GM20000 (cell line): ENCODE results near the gene MAB21L3.

Source experiments
- DNase-seq: peaks from one replicate; pipeline ENCODE4 v3.0.0; 2012; ENCODE audit warnings: low spot score
- TF ChIP-seq, protein P1 (sequence below): IDR thresholded peaks from 2 replicates; pipeline ENCODE4 v1.5.1; 2012; ENCODE audit warnings: mild to moderate bottlenecking, control low read depth; ENCODE audit errors: extremely low read depth, missing control alignments

Gene MAB21L3

GRCh38 chr1:116076831-116077230 is 34.4 kb upstream of the MAB21L3 start:
- no peak for DNase-seq
- TF ChIP-seq, protein P1, sequence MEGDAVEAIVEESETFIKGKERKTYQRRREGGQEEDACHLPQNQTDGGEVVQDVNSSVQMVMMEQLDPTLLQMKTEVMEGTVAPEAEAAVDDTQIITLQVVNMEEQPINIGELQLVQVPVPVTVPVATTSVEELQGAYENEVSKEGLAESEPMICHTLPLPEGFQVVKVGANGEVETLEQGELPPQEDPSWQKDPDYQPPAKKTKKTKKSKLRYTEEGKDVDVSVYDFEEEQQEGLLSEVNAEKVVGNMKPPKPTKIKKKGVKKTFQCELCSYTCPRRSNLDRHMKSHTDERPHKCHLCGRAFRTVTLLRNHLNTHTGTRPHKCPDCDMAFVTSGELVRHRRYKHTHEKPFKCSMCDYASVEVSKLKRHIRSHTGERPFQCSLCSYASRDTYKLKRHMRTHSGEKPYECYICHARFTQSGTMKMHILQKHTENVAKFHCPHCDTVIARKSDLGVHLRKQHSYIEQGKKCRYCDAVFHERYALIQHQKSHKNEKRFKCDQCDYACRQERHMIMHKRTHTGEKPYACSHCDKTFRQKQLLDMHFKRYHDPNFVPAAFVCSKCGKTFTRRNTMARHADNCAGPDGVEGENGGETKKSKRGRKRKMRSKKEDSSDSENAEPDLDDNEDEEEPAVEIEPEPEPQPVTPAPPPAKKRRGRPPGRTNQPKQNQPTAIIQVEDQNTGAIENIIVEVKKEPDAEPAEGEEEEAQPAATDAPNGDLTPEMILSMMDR, result no peak

- TF ChIP-seq, protein P1, result no peak
- no peak for DNase-seq
Measured at GRCh38 chr1:116078699-116079223, 32.4 kb upstream of the MAB21L3 start.

DNA sequence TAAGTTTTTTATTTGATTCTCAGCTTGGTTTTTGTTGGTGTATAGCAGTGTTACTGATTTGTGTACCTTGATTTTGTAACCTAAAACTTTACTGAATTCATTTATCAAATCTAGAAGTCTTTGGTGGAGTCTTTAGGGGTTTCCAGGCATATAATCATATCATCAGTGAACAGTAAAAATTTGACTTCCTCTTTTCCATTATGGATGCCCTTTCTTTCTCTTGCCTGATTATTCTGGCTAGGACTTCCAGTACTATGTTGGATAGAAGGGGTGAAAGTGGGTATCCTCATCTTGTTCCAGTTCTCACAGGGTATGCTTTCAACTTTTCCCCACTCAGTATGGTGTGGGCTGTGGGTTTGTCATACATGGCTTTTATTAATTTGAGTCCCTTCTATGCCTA is 23.6 kb upstream of the MAB21L3 start:
- TF ChIP-seq, protein P1, result no peak
- DNase-seq, result no peak

DNA sequence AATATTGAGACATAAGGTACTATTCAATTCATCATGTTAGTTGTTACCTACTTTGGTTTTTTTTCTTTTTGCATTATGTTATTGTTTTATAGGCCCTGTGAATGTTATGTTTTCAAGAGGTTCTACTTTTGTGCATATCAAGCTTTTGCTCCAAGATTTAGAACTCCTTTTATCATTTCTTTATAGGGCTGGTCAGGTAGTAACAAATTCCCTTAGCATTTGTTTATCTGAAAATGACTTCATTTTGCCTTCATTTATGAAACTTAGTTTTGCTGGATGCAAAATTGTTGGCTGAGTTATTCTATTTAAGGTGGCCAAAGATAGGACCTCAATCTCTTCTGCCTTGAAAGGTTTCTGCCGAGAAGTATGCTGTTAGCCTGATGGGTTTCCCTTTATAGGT is 21.3 kb upstream of the MAB21L3 start:
- TF ChIP-seq, protein P1, result no peak
- DNase-seq, result no peak

DNA sequence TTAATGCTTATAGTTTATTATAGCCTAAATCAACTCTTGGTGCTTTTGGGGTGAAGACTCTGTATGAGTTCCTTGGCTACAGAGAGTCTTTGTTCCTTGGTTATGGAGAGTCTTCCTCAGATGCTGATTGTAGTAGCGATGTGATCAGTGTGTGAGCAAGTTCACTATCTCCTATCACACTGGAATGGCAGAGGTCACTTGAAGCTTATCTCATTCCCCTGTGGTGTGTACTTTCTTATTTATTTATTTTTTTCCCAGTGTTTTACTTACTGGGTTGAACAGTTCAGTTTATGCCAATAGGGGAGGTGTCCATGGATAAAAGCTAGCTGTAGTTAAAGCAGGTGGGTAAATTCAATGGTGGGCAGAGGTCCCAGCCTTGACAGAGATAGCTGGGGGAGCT is 20.1 kb upstream of the MAB21L3 start:
- DNase-seq, result no peak
- TF ChIP-seq, protein P1, result no peak

GRCh38 chr1:116092752-116093489 is 18.3 kb upstream of the MAB21L3 start:
- no peak for DNase-seq
- TF ChIP-seq, protein P1, result no peak

DNA sequence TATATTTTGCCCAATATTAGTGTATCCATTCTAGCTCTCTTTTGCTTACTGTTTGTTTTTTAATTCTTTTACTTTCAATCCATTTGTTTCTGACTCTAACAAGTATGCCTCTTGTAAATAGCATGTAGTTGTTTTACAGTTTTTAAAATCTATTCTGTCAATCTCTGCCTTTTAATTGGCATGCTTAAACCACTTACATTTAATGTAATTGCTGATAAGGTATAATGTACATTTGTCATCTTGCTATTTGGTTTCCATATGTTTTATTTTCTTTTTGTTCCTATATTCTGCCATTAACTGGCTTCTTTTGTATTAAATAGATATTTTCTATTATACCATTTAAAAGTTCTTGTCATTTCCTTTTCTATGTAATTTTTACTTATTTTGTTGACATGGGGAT is 16.2 kb upstream of the MAB21L3 start:
- no peak for DNase-seq
- TF ChIP-seq, protein P1, result no peak
